Measurements from ENCODE around the gene TPD52L1. TPM values are rescaled to one million over a fixed set of nuclear protein-coding genes. Genes with fewer than 3 reads are reported as not detected.

TPD52L1 gene
- total RNA-seq, 1 experiment from 2014 or later: 12.4 TPM

- H3K27me3 Mint-ChIP-seq (ENCODE audit: low read depth): no peaks in the 10 kb centered on the region
- no peak for TF ChIP-seq ZNF317 (CRISPR knock-in tag; IDR thresholded peaks at IDR 0.05; ENCODE audit: borderline replicate concordance, low read depth)
- TF ChIP-seq IRF2 (CRISPR knock-in tag; IDR thresholded peaks at IDR 0.05; ENCODE audit: borderline replicate concordance, low read depth): no peak
- TF ChIP-seq ZNF121 (CRISPR knock-in tag; IDR thresholded peaks at IDR 0.05): no peak
- no peak for TF ChIP-seq AR (CRISPR knock-in tag; IDR thresholded peaks at IDR 0.05)
- no peak for TF ChIP-seq GTF2I (CRISPR knock-in tag; conservative IDR thresholded peaks at IDR 0.05)
- TF ChIP-seq PRRX2 (CRISPR knock-in tag; IDR thresholded peaks at IDR 0.05): no peak
- no peak for TF ChIP-seq FOXK1 (CRISPR knock-in tag; IDR thresholded peaks at IDR 0.05)
- TF ChIP-seq KAT7 (CRISPR knock-in tag; IDR thresholded peaks at IDR 0.05; ENCODE audit: borderline replicate concordance): no peak
- no peak for TF ChIP-seq NR3C1 (CRISPR knock-in tag; conservative IDR thresholded peaks at IDR 0.05; ENCODE audit: low read depth)
- no peak for TF ChIP-seq GRHL2 (CRISPR knock-in tag; IDR thresholded peaks at IDR 0.05; ENCODE audit: insufficient replicate concordance, severe bottlenecking)
- no peak for TF ChIP-seq MAX (CRISPR knock-in tag; IDR thresholded peaks at IDR 0.05)
- TF ChIP-seq OVOL2 (CRISPR knock-in tag; IDR thresholded peaks at IDR 0.05; ENCODE audit: borderline replicate concordance): no peak
- no peak for TF ChIP-seq ZNF263 (CRISPR knock-in tag; IDR thresholded peaks at IDR 0.05; ENCODE audit: low read depth)
- no peak for TF ChIP-seq E2F1 (CRISPR knock-in tag; IDR thresholded peaks at IDR 0.05)
- TF ChIP-seq SMAD4 (CRISPR knock-in tag; IDR thresholded peaks at IDR 0.05): no peak
- TF ChIP-seq NFATC4 (CRISPR knock-in tag; IDR thresholded peaks at IDR 0.05): no peak
- no peak for TF ChIP-seq GABPB1 (CRISPR knock-in tag; IDR thresholded peaks at IDR 0.05)
- TF ChIP-seq CREB1 (CRISPR knock-in tag; IDR thresholded peaks at IDR 0.05): no peak
- H3K27ac Mint-ChIP-seq: no peak overlapping the region
- ChIA-PET CTCF (interaction anchor here (1.0 kb wide), 1 partner anchor 109 kb away, joined by 4 read pairs; the partner anchor contains the start of gene TPD52L1), POLR2A (no interaction called here)
- no peaks in the 10 kb centered on the region for H3K9me3 Mint-ChIP-seq
- DNase-seq (ENCODE audit: low spot score) (peak; percentile 22), ATAC-seq (peak; percentile 69)
- H3K4me1 Mint-ChIP-seq: peaks cover 15% of the 10 kb centered on the region
- H3K36me3 Mint-ChIP-seq: no peaks in the 10 kb centered on the region
- no peak overlapping the region for H3K4me3 Mint-ChIP-seq
Observed at GRCh38 chr6:125262016-125263013, 108.7 kb downstream of the TPD52L1 start.

GRCh38 chr6:125264476-125264875, 110.9 kb downstream of the TPD52L1 start:
- Mint-ChIP-seq H3K4me1 (peaks cover 15% of the 10 kb centered on the region), H3K4me3 (no peak overlapping the region), H3K36me3 (no peaks in the 10 kb centered on the region), H3K27ac (no peak overlapping the region), H3K27me3 (ENCODE audit: low read depth) (no peaks in the 10 kb centered on the region), H3K9me3 (no peaks in the 10 kb centered on the region)
- DNase-seq (ENCODE audit: low spot score) (no peak), ATAC-seq (no peak)
- POLR2A ChIA-PET: no interaction called here
- CTCF ChIA-PET: interaction anchor here (0.5 kb wide), 1 partner anchor 1067 kb away, joined by 3 read pairs; no protein-coding TSS in a partner anchor
- TF ChIP-seq PREB (CRISPR knock-in tag; IDR thresholded peaks at IDR 0.05; ENCODE audit: borderline replicate concordance): no peak
- TF ChIP-seq FOXK1 (CRISPR knock-in tag; IDR thresholded peaks at IDR 0.05): no peak
- no peak for TF ChIP-seq SMAD4 (CRISPR knock-in tag; IDR thresholded peaks at IDR 0.05)
- TF ChIP-seq E2F1 (CRISPR knock-in tag; IDR thresholded peaks at IDR 0.05): no peak

Measured in WTC11 (cell line).